HG02623 (cell line): ENCODE measurements around the gene PDE3A.
"Not testable (repeated sequence)": the region's sequence is repeated elsewhere in the genome, so short reads cannot be mapped to it uniquely, and the experiment has no call there.

Experiments used
- ATAC-seq: cut with Tn5 transposase; IDR thresholded peaks from one replicate; pipeline ENCODE4 v1.9.1; 2021; ENCODE audit warnings: moderate library complexity; ENCODE audit not compliant: unreplicated experiment

PDE3A gene

GRCh38 chr12:20546267-20546666 lies 177.9 kb downstream of the PDE3A start:
- ATAC-seq = no peak

- no peak for ATAC-seq
These were observed 179.7 kb downstream of the PDE3A start for GRCh38 chr12:20547816-20548575.

GRCh38 chr12:20548611-20549010 lies 180.3 kb downstream of the PDE3A start:
- no peak for ATAC-seq

GRCh38 chr12:20549108-20549719 lies 180.9 kb downstream of the PDE3A start:
- no peak for ATAC-seq

- ATAC-seq = not testable (repeated sequence)
These were observed 183.6 kb downstream of the PDE3A start for GRCh38 chr12:20551742-20552442.

- not testable (repeated sequence) for ATAC-seq
These were observed 184.2 kb downstream of the PDE3A start for GRCh38 chr12:20552586-20552985.

- ATAC-seq = no peak
These were observed 186.7 kb downstream of the PDE3A start for GRCh38 chr12:20555015-20555414.

- no peak for ATAC-seq
These were observed 187.4 kb downstream of the PDE3A start for GRCh38 chr12:20555771-20556170.

GRCh38 chr12:20557096-20557495 lies 188.8 kb downstream of the PDE3A start:
- no peak for ATAC-seq

- ATAC-seq = no peak
These were observed 192.6 kb downstream of the PDE3A start for GRCh38 chr12:20560935-20561334.

GRCh38 chr12:20561871-20562270 lies 193.5 kb downstream of the PDE3A start:
- no peak for ATAC-seq

GRCh38 chr12:20567413-20567812 lies 199.1 kb downstream of the PDE3A start:
- ATAC-seq = no peak

GRCh38 chr12:20572451-20572850 lies 204.1 kb downstream of the PDE3A start:
- ATAC-seq = no peak

- no peak for ATAC-seq
These were observed 208.2 kb downstream of the PDE3A start for GRCh38 chr12:20576528-20576927.

GRCh38 chr12:20577054-20577453 lies 208.7 kb downstream of the PDE3A start:
- ATAC-seq = no peak

- no peak for ATAC-seq
These were observed 209.8 kb downstream of the PDE3A start for GRCh38 chr12:20578142-20578541.

GRCh38 chr12:20585055-20585625 lies 216.8 kb downstream of the PDE3A start:
- no peak for ATAC-seq

- no peak for ATAC-seq
These were observed 217.6 kb downstream of the PDE3A start for GRCh38 chr12:20585913-20586312.

GRCh38 chr12:20588042-20588441 lies 219.7 kb downstream of the PDE3A start:
- ATAC-seq = no peak

GRCh38 chr12:20590570-20590969 lies 222.2 kb downstream of the PDE3A start:
- ATAC-seq = no peak

- no peak for ATAC-seq
These were observed 224.2 kb downstream of the PDE3A start for GRCh38 chr12:20592556-20592955.

GRCh38 chr12:20593611-20594010 lies 225.3 kb downstream of the PDE3A start:
- no peak for ATAC-seq
